ENCODE measurements around the gene LRP2.

Gene LRP2

DNA sequence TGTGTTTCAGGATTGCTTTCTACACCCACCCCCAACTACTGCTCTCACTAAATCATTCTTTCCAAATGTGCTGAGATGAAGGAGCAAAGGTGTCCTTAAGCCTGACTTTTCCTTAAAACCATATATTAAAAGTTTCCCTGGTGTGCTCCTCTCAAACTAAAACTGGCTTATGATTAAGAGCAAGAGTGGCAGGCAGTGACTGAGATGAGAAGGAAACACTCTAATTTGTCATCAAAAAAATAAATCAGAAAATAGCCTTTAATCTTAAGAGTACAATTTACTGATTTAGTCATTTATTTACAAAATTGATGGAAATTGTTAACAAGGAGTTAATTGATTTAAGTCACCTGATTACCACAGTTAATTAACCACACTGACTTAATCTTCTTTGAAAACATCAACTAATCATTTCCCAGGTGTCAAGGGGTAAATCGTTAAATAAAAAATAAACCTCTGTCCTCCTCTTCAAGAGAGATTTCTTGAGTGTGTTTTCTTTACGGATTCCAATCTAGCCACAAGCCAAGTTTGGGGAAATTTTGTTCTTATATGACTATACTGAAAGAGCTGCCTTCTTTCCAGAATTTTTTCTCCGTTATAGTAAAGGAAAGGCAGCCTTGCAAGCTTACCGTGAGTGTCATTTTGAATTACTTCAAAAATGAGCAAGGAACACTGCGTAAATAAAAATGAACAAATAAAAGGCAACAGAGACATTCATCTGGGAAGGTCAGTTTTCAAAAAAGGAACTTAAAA lies 17.4 kb downstream of the LRP2 start:
- H3K36me3 ChIP-seq: no peaks in the 10 kb centered on the region
- no peaks in the 10 kb centered on the region for H3K9me3 ChIP-seq
- H3K27me3 ChIP-seq: no peaks in the 10 kb centered on the region; the same call in 1 of the 2 replicates
- DNase-seq: no peak
- no peaks in the 10 kb centered on the region for H3K4me1 ChIP-seq
- TF ChIP-seq, protein P1, sequence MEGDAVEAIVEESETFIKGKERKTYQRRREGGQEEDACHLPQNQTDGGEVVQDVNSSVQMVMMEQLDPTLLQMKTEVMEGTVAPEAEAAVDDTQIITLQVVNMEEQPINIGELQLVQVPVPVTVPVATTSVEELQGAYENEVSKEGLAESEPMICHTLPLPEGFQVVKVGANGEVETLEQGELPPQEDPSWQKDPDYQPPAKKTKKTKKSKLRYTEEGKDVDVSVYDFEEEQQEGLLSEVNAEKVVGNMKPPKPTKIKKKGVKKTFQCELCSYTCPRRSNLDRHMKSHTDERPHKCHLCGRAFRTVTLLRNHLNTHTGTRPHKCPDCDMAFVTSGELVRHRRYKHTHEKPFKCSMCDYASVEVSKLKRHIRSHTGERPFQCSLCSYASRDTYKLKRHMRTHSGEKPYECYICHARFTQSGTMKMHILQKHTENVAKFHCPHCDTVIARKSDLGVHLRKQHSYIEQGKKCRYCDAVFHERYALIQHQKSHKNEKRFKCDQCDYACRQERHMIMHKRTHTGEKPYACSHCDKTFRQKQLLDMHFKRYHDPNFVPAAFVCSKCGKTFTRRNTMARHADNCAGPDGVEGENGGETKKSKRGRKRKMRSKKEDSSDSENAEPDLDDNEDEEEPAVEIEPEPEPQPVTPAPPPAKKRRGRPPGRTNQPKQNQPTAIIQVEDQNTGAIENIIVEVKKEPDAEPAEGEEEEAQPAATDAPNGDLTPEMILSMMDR (IDR thresholded peaks at IDR 0.05; ENCODE audit: low read depth, low read length): no peak
- no peak overlapping the region for H3K4me3 ChIP-seq (ENCODE audit: low read depth, low read length)

DNA sequence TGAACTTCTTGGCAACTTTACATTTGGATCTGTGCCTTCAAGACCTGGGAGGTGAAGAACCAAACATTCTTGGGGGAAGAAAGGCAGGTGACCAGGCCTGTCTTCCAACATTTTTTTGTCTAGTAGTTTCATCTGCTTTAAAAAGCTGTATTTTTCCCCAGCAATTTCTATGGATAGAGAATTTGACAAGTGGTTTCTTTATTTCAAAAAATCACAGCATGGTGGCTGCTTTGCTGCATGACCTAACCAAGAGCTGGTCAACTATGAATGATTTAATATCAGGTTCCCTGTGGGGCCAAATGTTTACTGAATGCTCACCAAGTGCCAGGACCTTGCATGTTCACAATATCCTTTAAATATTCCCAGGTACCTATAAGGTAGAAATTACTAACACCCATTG lies 19.1 kb downstream of the LRP2 start:
- Histone ChIP-seq H3K4me1 (no peaks in the 10 kb centered on the region), H3K9me3 (no peaks in the 10 kb centered on the region), H3K4me3 (ENCODE audit: low read depth, low read length) (no peak overlapping the region), H3K27me3 (no peaks in the 10 kb centered on the region; the same call in 1 of the 2 replicates), H3K36me3 (no peaks in the 10 kb centered on the region)
- TF ChIP-seq, protein P1 (IDR thresholded peaks at IDR 0.05; ENCODE audit: low read depth, low read length): no peak
- no peak for DNase-seq

- H3K36me3 ChIP-seq: no peaks in the 10 kb centered on the region
- no peak for DNase-seq
- H3K4me3 ChIP-seq (ENCODE audit: low read depth, low read length): no peak overlapping the region
- TF ChIP-seq, protein P1 (IDR thresholded peaks at IDR 0.05; ENCODE audit: low read depth, low read length): no peak
- H3K9me3 ChIP-seq: no peaks in the 10 kb centered on the region
- H3K4me1 ChIP-seq: no peaks in the 10 kb centered on the region
- H3K27me3 ChIP-seq: no peaks in the 10 kb centered on the region
Measured at GRCh38 chr2:169339657-169340056, 22.7 kb downstream of the LRP2 start.

GRCh38 chr2:169336695-169337094 lies 25.6 kb downstream of the LRP2 start:
- Histone ChIP-seq H3K4me1 (no peaks in the 10 kb centered on the region), H3K4me3 (ENCODE audit: low read depth, low read length) (no peak overlapping the region), H3K27me3 (no peaks in the 10 kb centered on the region), H3K36me3 (no peaks in the 10 kb centered on the region), H3K9me3 (no peaks in the 10 kb centered on the region)
- TF ChIP-seq, protein P1 (IDR thresholded peaks at IDR 0.05; ENCODE audit: low read depth, low read length): no peak
- DNase-seq: no peak

DNA sequence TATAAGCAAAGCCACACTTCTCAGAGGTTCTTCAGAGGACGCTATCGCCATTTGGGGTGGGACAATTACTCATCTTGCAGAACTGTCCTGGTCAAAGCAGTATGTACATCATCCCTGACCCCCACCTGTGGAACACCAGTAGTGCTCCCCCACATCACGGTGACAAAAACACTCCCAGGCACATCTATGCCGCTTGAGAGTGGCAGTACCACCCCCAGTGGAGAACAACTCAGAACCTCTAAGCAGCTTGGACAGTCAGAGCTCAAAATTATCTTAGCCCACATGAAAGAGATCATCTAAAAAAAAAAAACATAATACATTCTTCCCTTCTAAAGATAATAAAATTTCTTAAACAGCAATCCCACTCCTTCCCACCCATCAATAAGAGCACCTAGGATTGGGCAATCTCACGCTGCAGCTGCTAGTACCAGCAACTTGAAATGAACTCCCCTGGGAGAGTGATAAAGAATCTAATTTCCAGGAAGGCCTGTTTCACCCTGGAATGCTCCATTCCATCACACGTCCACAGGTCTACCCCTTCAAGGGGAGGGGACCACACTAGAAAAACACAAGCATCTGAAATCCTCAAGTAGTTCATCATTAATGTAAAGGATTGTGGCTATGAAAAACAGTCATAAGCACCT lies 31.7 kb downstream of the LRP2 start:
- DNase-seq: no peak
- Histone ChIP-seq H3K36me3 (no peaks in the 10 kb centered on the region), H3K27me3 (no peaks in the 10 kb centered on the region), H3K9me3 (no peaks in the 10 kb centered on the region), H3K4me1 (no peaks in the 10 kb centered on the region), H3K4me3 (ENCODE audit: low read depth, low read length) (no peak overlapping the region)
- TF ChIP-seq, protein P1 (IDR thresholded peaks at IDR 0.05; ENCODE audit: low read depth, low read length): no peak
